Activated naive CD8-positive, alpha-beta T cell treated with anti-CD3 and anti-CD28 coated beads, Interleukin-2, amount 50 U/mL, for 24 hours (primary cell): Measurements from ENCODE around the gene GPR55.

Source experiments
- ATAC-seq: fragments of 150-1000 bp; cut with Tn5 transposase; one replicate; pipeline ENCODE4 v1.10.0; 2021
- DNase-seq: peaks from one replicate; pipeline ENCODE4 v3.0.0; 2021
- H3K27ac Mint-ChIP-seq: one replicate; pipeline ENCODE4 v1.8.0; 2021; ENCODE audit warnings: mild to moderate bottlenecking, mixed read lengths
- H3K27me3 Mint-ChIP-seq: one replicate; pipeline ENCODE4 v1.8.0; 2021; ENCODE audit warnings: mixed read lengths
- H3K36me3 Mint-ChIP-seq: one replicate; pipeline ENCODE4 v1.8.0; 2021; ENCODE audit warnings: low read depth, mixed read lengths
- H3K4me1 Mint-ChIP-seq: one replicate; pipeline ENCODE4 v1.8.0; 2021; ENCODE audit warnings: mixed read lengths
- H3K4me3 Mint-ChIP-seq: one replicate; pipeline ENCODE4 v1.8.0; 2021; ENCODE audit warnings: mild to moderate bottlenecking, moderate library complexity, mixed read lengths
- H3K9me3 Mint-ChIP-seq: one replicate; pipeline ENCODE4 v1.8.0; 2021; ENCODE audit warnings: mixed read lengths

The GPR55 gene

GRCh38 chr2:230933521-230934180, 8.6 kb upstream of the GPR55 start:
- DNase-seq (no peak), ATAC-seq (no peak)
- Mint-ChIP-seq H3K36me3 (peaks cover 9% of the 10 kb centered on the region), H3K9me3 (peaks cover 19% of the 10 kb centered on the region), H3K27ac (no peak overlapping the region), H3K4me1 (peaks cover 16% of the 10 kb centered on the region), H3K4me3 (no peak overlapping the region), H3K27me3 (peaks cover 5% of the 10 kb centered on the region)

GRCh38 chr2:230932556-230933511, 7.8 kb upstream of the GPR55 start:
- no peak for ATAC-seq
- DNase-seq, result no peak
- no peak overlapping the region for H3K4me3 Mint-ChIP-seq
- peaks cover 19% of the 10 kb centered on the region for H3K4me1 Mint-ChIP-seq
- peaks cover 19% of the 10 kb centered on the region for H3K9me3 Mint-ChIP-seq
- peaks cover 5% of the 10 kb centered on the region for H3K27me3 Mint-ChIP-seq
- H3K36me3 Mint-ChIP-seq, result peaks cover 9% of the 10 kb centered on the region
- no peak overlapping the region for H3K27ac Mint-ChIP-seq

GRCh38 chr2:230931556-230932231, 6.7 kb upstream of the GPR55 start:
- Mint-ChIP-seq H3K27ac (no peak overlapping the region), H3K27me3 (peaks cover 5% of the 10 kb centered on the region), H3K36me3 (peaks cover 7% of the 10 kb centered on the region), H3K4me3 (no peak overlapping the region), H3K4me1 (peaks cover 30% of the 10 kb centered on the region), H3K9me3 (peaks cover 9% of the 10 kb centered on the region)
- DNase-seq (no peak), ATAC-seq (no peak)

GRCh38 chr2:230930928-230931555, 6.0 kb upstream of the GPR55 start:
- Mint-ChIP-seq H3K4me3 (no peak overlapping the region), H3K27ac (no peak overlapping the region), H3K27me3 (peaks cover 5% of the 10 kb centered on the region), H3K36me3 (peaks cover 6% of the 10 kb centered on the region), H3K4me1 (peaks cover 33% of the 10 kb centered on the region), H3K9me3 (peaks cover 8% of the 10 kb centered on the region)
- ATAC-seq, result no peak
- no peak for DNase-seq

- no peak overlapping the region for H3K27ac Mint-ChIP-seq
- peaks cover under 1% of the 10 kb centered on the region for H3K9me3 Mint-ChIP-seq
- no peak overlapping the region for H3K4me3 Mint-ChIP-seq
- no peak for DNase-seq
- peaks cover under 1% of the 10 kb centered on the region for H3K36me3 Mint-ChIP-seq
- H3K27me3 Mint-ChIP-seq, result peaks cover 5% of the 10 kb centered on the region
- peaks cover 41% of the 10 kb centered on the region for H3K4me1 Mint-ChIP-seq
- no peak for ATAC-seq
Measured at GRCh38 chr2:230930149-230930780, 5.2 kb upstream of the GPR55 start.

- peak; percentile 1 for DNase-seq
- no peak for ATAC-seq
- peaks cover 48% of the 10 kb centered on the region for H3K4me1 Mint-ChIP-seq
Measured at GRCh38 chr2:230929381-230930148, 4.5 kb upstream of the GPR55 start.

GRCh38 chr2:230928701-230929380, 3.8 kb upstream of the GPR55 start:
- Mint-ChIP-seq H3K9me3 (no peaks in the 10 kb centered on the region), H3K4me1 (peaks cover 55% of the 10 kb centered on the region), H3K36me3 (no peaks in the 10 kb centered on the region), H3K27me3 (peaks cover 5% of the 10 kb centered on the region), H3K27ac (peak overlapping the region; percentile 46), H3K4me3 (no peak overlapping the region)
- ATAC-seq, result no peak
- peak; percentile 2 for DNase-seq

More at GRCh38 chr2:230929381-230930148, 4.5 kb upstream of the GPR55 start:
- Mint-ChIP-seq H3K4me3 (no peak overlapping the region), H3K9me3 (no peaks in the 10 kb centered on the region), H3K27me3 (peaks cover 5% of the 10 kb centered on the region), H3K27ac (no peak overlapping the region), H3K36me3 (no peaks in the 10 kb centered on the region)

GRCh38 chr2:230927711-230928341, 2.8 kb upstream of the GPR55 start:
- Mint-ChIP-seq H3K36me3 (no peaks in the 10 kb centered on the region), H3K9me3 (no peaks in the 10 kb centered on the region), H3K27me3 (peaks cover 5% of the 10 kb centered on the region), H3K27ac (peak overlapping the region; percentile 74), H3K4me3 (peak overlapping the region; percentile 22), H3K4me1 (peaks cover 65% of the 10 kb centered on the region)
- ATAC-seq (no peak), DNase-seq (peak; percentile 21)

- Mint-ChIP-seq H3K4me1 (peaks cover 68% of the 10 kb centered on the region), H3K27ac (peak overlapping the region; percentile 96), H3K36me3 (no peaks in the 10 kb centered on the region), H3K4me3 (peak overlapping the region; percentile 76), H3K9me3 (no peaks in the 10 kb centered on the region), H3K27me3 (peaks cover 5% of the 10 kb centered on the region)
- ATAC-seq (peak; percentile 63), DNase-seq (peak; percentile 55)
Measured at GRCh38 chr2:230925879-230926765, 1.1 kb upstream of the GPR55 start.

- peaks cover 72% of the 10 kb centered on the region for H3K4me1 Mint-ChIP-seq
- peak overlapping the region; percentile 76 for H3K4me3 Mint-ChIP-seq
- H3K27ac Mint-ChIP-seq, result peak overlapping the region; percentile 96
- DNase-seq, result peak; percentile 53
- H3K36me3 Mint-ChIP-seq, result no peaks in the 10 kb centered on the region
- peak; percentile 31 for ATAC-seq
- no peaks in the 10 kb centered on the region for H3K9me3 Mint-ChIP-seq
- H3K27me3 Mint-ChIP-seq, result peaks cover 2% of the 10 kb centered on the region
Measured at GRCh38 chr2:230925443-230925878, 419 bp upstream of the GPR55 start.

GRCh38 chr2:230924092-230924469, 961 bp downstream of the GPR55 start:
- Mint-ChIP-seq H3K4me3 (peak overlapping the region; percentile 76), H3K27me3 (no peaks in the 10 kb centered on the region), H3K9me3 (no peaks in the 10 kb centered on the region), H3K4me1 (peaks cover 86% of the 10 kb centered on the region), H3K27ac (peak overlapping the region; percentile 96), H3K36me3 (no peaks in the 10 kb centered on the region)
- ATAC-seq (no peak), DNase-seq (no peak)
